ENCODE data around the gene WWP2. TPM values are rescaled to one million over a fixed set of nuclear protein-coding genes. Genes with fewer than 3 reads are reported as not detected.
A peak's percentile ranks its signal among the peaks of the same experiment; 100 is the strongest.

WWP2 gene
- total and polyA plus RNA-seq, 9 donors = 22.5 to 49.4 (median 39.3) TPM

DNA sequence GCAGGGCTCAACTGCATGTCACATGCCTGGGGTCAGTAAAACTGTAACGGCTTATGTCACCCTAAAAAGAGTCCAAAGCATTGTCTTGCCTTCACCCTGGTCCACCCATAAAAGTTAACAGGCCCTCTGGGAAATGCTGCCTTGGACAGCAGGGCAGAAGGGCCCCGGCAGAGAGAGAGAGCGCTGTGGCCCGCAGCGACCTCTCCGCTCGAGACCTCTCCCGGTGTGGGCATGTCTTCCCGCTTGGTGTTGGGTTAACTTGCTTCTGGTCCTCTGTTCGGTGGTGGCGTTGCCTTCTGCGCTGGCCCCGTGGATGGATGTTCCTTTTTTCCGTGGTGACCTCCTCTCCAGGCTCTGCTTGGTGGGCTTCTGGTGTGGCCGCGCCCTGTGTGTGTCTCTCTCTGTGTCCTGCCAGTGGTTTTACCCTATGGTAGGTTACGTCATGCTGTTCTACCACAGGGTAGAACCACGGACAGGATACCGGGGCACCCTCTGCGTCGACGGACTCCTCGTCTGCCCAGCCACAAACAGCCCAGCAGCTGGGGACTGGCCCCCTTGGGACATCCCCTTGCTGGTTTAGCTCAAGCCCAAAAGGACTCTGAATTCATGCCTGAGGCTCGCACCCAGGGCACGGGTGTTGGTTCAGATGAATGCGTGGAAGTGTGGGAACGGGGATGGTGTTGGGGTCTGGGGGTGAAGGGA is 170.7 kb downstream of the WWP2 start:
- DNase-seq = peak in 1 of 5 donors; percentile 31
- WGBS, 3 donors = 90 to 91% (median 91%) methylated on average over 27 of the region's 27 CpGs
- TF ChIP-seq POLR2A (IDR thresholded peaks at IDR 0.05) (no peak), EP300 (IDR thresholded peaks at IDR 0.05) (no peak)
- TF ChIP-seq, protein P1, sequence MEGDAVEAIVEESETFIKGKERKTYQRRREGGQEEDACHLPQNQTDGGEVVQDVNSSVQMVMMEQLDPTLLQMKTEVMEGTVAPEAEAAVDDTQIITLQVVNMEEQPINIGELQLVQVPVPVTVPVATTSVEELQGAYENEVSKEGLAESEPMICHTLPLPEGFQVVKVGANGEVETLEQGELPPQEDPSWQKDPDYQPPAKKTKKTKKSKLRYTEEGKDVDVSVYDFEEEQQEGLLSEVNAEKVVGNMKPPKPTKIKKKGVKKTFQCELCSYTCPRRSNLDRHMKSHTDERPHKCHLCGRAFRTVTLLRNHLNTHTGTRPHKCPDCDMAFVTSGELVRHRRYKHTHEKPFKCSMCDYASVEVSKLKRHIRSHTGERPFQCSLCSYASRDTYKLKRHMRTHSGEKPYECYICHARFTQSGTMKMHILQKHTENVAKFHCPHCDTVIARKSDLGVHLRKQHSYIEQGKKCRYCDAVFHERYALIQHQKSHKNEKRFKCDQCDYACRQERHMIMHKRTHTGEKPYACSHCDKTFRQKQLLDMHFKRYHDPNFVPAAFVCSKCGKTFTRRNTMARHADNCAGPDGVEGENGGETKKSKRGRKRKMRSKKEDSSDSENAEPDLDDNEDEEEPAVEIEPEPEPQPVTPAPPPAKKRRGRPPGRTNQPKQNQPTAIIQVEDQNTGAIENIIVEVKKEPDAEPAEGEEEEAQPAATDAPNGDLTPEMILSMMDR (IDR thresholded peaks at IDR 0.05) = no peak
- intact Hi-C loops (cut with DNase I) = loop anchor here in 3 of 4 donors (5.0 kb wide), 1 partner anchor 136 kb away; no protein-coding TSS in a partner anchor
- H3K4me3 ChIP-seq = no peak overlapping the region
- peaks cover 2% of the 10 kb centered on the region for H3K4me1 ChIP-seq (ENCODE audit: insufficient read depth)
- no peaks in the 10 kb centered on the region for H3K27me3 ChIP-seq
- H3K36me3 ChIP-seq = no peaks in the 10 kb centered on the region
- H3K9me3 ChIP-seq = no peaks in the 10 kb centered on the region
- H3K27ac ChIP-seq = no peak overlapping the region

DNA sequence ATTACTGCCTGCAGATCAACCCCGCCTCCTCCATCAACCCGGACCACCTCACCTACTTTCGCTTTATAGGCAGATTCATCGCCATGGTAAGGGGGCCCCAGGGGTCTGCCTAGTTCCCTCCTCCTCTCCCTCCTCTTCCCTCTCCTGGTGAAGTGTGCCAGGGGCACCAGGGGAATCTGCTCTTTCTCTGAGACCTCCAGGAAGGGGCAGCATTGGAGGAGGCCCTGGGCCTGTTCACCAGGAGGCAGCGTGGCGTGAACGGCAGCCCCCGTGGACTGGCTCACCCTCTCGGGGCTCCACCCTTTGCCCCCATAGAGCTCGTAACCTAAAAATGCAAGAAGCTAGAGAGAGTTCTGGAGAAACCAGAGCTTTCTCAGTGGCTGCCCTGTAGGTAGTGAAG is 171.9 kb downstream of the WWP2 start:
- Histone ChIP-seq H3K36me3 (no peaks in the 10 kb centered on the region), H3K4me3 (no peak overlapping the region)

DNA sequence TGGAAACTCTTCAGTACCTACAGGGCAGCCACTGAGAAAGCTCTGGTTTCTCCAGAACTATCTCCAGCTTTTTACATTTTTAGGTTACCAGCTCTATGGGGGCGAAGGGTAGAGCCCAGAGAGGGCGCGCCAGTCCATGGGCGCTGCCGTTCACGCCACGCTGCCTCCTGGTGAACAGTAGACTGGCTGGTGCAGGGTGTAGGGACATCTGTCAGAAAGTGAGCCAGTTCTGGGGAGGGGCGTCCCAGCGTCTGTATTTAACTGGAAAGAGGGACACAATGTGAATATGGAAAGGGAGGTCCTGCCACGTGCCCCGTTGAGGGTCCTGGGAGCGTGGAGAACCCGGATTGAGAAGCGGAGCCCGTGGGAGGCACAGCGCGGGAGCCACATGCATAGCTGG is 172.6 kb downstream of the WWP2 start:
- TF ChIP-seq POLR2A (IDR thresholded peaks at IDR 0.05) = no peak
- TF ChIP-seq EP300 (IDR thresholded peaks at IDR 0.05) = no peak
- TF ChIP-seq, protein P1 (IDR thresholded peaks at IDR 0.05) = no peak
- no peaks in the 10 kb centered on the region for H3K36me3 ChIP-seq
- peak in 1 of 5 donors; percentile 27 for DNase-seq
- no peaks in the 10 kb centered on the region for H3K9me3 ChIP-seq
- H3K4me1 ChIP-seq (ENCODE audit: insufficient read depth) = peaks cover 2% of the 10 kb centered on the region
- H3K4me3 ChIP-seq = no peak overlapping the region
- intact Hi-C loops (cut with DNase I) = loop anchor here in 3 of 4 donors (5.0 kb wide), 1 partner anchor 137 kb away; no protein-coding TSS in a partner anchor
- 94 to 95% (median 94%) methylated on average over 17 of the region's 17 CpGs for WGBS, 3 donors
- no peak overlapping the region for H3K27ac ChIP-seq
- H3K27me3 ChIP-seq = no peaks in the 10 kb centered on the region

More for the DNA sequence above, 171.9 kb downstream of the WWP2 start:
- intact Hi-C loops (cut with DNase I) = loop anchor here in 3 of 4 donors (5.0 kb wide), 1 partner anchor 137 kb away; no protein-coding TSS in a partner anchor
- Histone ChIP-seq H3K9me3 (no peaks in the 10 kb centered on the region), H3K27me3 (no peaks in the 10 kb centered on the region), H3K4me1 (ENCODE audit: insufficient read depth) (peaks cover 2% of the 10 kb centered on the region), H3K27ac (no peak overlapping the region)
- peak in 1 of 5 donors; percentile 21 for DNase-seq
- TF ChIP-seq, protein P1 (IDR thresholded peaks at IDR 0.05) = no peak
- TF ChIP-seq EP300 (IDR thresholded peaks at IDR 0.05) (no peak), POLR2A (IDR thresholded peaks at IDR 0.05) (no peak)
- WGBS, 3 donors = 78 to 83% (median 83%) methylated on average over 10 of the region's 10 CpGs

DNA sequence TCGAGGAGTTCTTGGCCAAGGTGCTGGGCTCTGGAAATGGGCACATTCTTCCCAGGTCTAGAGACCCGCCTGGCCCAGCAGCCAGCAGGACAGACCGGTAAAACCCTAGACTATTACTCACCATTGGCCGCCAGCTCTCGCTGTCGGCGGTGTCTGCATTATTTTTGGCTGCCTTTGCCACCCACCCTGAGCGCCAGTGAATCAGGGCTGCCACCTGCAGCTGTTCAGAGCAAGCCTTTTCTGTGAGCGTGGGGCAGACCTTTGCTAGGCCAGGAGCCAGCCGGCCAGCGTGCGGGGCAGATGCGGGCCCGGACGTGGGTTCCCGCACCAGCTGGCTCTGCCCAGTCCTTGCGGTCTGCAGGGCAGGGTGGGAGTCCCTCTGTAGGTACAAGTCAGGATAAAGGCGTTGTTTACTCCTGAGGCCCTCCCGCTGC is 173.2 kb downstream of the WWP2 start:
- H3K27me3 ChIP-seq = no peaks in the 10 kb centered on the region
- DNase-seq = peak in 1 of 5 donors; percentile 33
- H3K4me1 ChIP-seq (ENCODE audit: insufficient read depth) = no peaks in the 10 kb centered on the region
- intact Hi-C loops (cut with DNase I) = no loop called here
- 88 to 89% (median 89%) methylated on average over 19 of the region's 19 CpGs for WGBS, 3 donors
- H3K36me3 ChIP-seq = no peaks in the 10 kb centered on the region
- H3K9me3 ChIP-seq = no peaks in the 10 kb centered on the region
- TF ChIP-seq EP300 (IDR thresholded peaks at IDR 0.05) (no peak), POLR2A (IDR thresholded peaks at IDR 0.05) (no peak)
- TF ChIP-seq, protein P1 (IDR thresholded peaks at IDR 0.05) = no peak
- no peak overlapping the region for H3K4me3 ChIP-seq
- H3K27ac ChIP-seq = no peak overlapping the region

All from ovary (tissue), 9 donors.